Epithelial cell of esophagus (primary cell): ENCODE results near the gene RAPGEF2.

ENCODE experiments used
- DNase-seq: peaks from one replicate; pipeline ENCODE4 v3.0.0; 2010; ENCODE audit warnings: low read depth
- H3K4me3 ChIP-seq: 2 replicates; pipeline ENCODE4 v1.5.1; 2011; ENCODE audit warnings: mild to moderate bottlenecking, low read length, control low read depth
- TF ChIP-seq, protein P1 (sequence below): IDR thresholded peaks from 2 replicates; pipeline ENCODE4 v1.5.1; 2011; ENCODE audit warnings: low read depth, mild to moderate bottlenecking, low read length, control low read depth, inconsistent platforms; ENCODE audit not compliant: insufficient read depth; ENCODE audit errors: missing control alignments

RAPGEF2 gene

GRCh38 chr4:159386620-159387019, 283.7 kb downstream of the RAPGEF2 start:
- DNase-seq = no peak
- TF ChIP-seq, protein P1, sequence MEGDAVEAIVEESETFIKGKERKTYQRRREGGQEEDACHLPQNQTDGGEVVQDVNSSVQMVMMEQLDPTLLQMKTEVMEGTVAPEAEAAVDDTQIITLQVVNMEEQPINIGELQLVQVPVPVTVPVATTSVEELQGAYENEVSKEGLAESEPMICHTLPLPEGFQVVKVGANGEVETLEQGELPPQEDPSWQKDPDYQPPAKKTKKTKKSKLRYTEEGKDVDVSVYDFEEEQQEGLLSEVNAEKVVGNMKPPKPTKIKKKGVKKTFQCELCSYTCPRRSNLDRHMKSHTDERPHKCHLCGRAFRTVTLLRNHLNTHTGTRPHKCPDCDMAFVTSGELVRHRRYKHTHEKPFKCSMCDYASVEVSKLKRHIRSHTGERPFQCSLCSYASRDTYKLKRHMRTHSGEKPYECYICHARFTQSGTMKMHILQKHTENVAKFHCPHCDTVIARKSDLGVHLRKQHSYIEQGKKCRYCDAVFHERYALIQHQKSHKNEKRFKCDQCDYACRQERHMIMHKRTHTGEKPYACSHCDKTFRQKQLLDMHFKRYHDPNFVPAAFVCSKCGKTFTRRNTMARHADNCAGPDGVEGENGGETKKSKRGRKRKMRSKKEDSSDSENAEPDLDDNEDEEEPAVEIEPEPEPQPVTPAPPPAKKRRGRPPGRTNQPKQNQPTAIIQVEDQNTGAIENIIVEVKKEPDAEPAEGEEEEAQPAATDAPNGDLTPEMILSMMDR = no peak
- H3K4me3 ChIP-seq = no peak overlapping the region

GRCh38 chr4:159389756-159390155, 286.9 kb downstream of the RAPGEF2 start:
- TF ChIP-seq, protein P1 = no peak
- DNase-seq = no peak
- H3K4me3 ChIP-seq = no peak overlapping the region

GRCh38 chr4:159390648-159391047, 287.8 kb downstream of the RAPGEF2 start:
- H3K4me3 ChIP-seq = no peak overlapping the region
- DNase-seq = peak; percentile 98
- TF ChIP-seq, protein P1 = no peak

DNA sequence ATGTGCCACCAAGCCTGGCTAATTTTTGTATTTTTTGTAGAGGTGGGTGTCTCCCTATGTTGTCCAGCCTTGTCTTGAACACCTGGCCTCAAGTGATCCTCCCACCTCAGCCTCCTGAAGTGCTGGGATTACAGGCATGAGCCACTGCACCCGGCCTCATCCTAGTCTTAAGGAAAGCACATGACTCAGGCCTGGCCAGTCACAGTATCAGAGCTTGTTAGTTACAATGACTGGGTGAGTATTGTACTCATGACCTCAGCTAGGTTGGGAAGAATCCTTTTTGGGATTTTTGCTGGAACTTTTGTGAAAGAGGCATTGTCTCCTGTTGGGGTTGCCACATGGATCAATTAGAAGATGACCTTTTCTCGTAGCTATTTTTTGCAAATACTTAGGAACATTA, 292.8 kb downstream of the RAPGEF2 start:
- H3K4me3 ChIP-seq = no peak overlapping the region
- DNase-seq = peak; percentile 26
- TF ChIP-seq, protein P1 = no peak

DNA sequence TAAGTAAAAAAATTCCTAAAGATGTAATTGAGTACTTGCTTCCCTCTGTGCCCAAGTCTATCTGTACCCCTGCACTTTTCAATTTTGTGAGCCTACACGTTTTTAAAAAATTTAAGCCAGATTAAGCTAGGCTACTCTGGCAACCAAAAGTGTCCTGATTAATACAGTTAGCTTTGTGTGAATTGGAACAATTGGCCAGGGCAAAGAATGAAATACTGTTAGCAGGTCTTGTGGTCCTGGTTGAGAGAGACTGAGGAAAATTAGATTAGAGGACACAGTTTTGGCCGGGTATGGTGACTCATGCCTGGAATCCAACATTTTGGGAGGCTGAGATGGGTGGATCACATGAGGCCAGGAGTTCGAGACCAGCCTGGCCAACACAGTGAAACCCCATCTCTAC, 293.3 kb downstream of the RAPGEF2 start:
- DNase-seq = no peak
- TF ChIP-seq, protein P1 = no peak
- no peak overlapping the region for H3K4me3 ChIP-seq

GRCh38 chr4:159398236-159398638, 295.4 kb downstream of the RAPGEF2 start:
- DNase-seq = no peak

More at GRCh38 chr4:159398236-159398638, 295.4 kb downstream of the RAPGEF2 start:
- TF ChIP-seq, protein P1 = no peak
- no peak overlapping the region for H3K4me3 ChIP-seq
